HL-60/S4 treated with retinoic acid at 250 ng/mL for 4 days and 3 days (cell line): ENCODE data around the gene TOR4A.
"Not testable (repeated sequence)": the region's sequence is repeated elsewhere in the genome, so short reads cannot be mapped to it uniquely, and the experiment has no call there.

ENCODE experiments used
- in situ Hi-C: fragments of 300-500 bp; cut with MboI; formaldehyde crosslinking; loops from 2 replicates; pipeline ENCODE4 v1.7.0; 2022; ENCODE audit warnings: low sequenced_read_pairs

TOR4A gene

DNA sequence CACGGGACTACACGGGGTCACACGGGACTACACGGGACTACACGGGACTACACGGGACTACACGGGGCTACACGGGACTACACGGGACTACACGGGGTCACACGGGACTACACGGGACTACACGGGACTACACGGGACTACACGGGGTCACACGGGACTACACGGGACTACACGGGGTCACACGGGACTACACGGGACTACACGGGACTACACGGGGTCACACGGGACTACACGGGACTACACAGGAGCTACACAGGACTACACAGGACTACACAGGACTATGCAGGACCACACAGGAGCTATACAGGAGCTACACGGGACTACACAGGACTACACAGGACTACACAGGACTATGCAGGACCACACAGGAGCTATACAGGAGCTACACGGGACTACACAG lies 52.1 kb downstream of the TOR4A start:
- in situ Hi-C loops = not testable (repeated sequence)

DNA sequence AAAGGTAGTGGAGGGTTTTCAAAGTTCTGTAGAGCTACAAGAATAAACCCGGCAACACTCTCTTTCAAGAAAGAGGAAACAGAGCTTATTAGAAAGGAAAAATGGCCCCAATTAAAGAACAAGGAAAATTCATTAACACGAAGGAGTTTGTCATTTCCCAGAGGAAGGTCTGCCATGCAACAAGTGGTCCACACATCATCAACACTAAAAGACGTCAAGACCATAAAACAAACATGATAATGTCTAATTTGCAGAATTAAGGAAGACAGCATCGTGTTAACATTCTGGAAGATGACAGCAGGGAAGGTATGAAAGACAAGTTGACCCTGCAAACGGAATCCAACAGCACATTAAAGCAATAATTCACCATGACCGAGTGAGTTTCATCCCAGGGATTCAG lies 53.2 kb downstream of the TOR4A start:
- in situ Hi-C loops = no loop called here

GRCh38 chr9:137331929-137332328 lies 54.4 kb downstream of the TOR4A start:
- in situ Hi-C loops = no loop called here
